K562 (cell line): Measurements from ENCODE around the gene PTP4A2. TPM values are rescaled to one million over a fixed set of nuclear protein-coding genes. Genes with fewer than 3 reads are reported as not detected.

Experiments used
- ARID2 ChIP-seq: fragments of 450-650 bp; IDR thresholded peaks from 2 replicates; pipeline ENCODE4 v1.6.1; 2017; ENCODE audit warnings: antibody characterized with exemption, mild to moderate bottlenecking
- GATAD2B ChIP-seq: fragments of 450-650 bp; IDR thresholded peaks from 2 replicates; pipeline ENCODE4 v1.6.1; 2017; ENCODE audit warnings: mild to moderate bottlenecking, borderline replicate concordance
- KAT7 ChIP-seq: sonication (generic); formaldehyde crosslinking; IDR thresholded peaks from 2 replicates; pipeline ENCODE4 v1.8.0; 2022; ENCODE audit warnings: missing genetic modification reagents, mild to moderate bottlenecking, borderline replicate concordance
- KDM1A ChIP-seq, 2 experiments: fragments of 450-650 bp; IDR thresholded peaks; 2 replicates each; pipeline ENCODE4 v1.6.1; 2016; ENCODE audit warnings: mild to moderate bottlenecking in 2 of 2
- MBD2 ChIP-seq: sonication (generic); IDR thresholded peaks from 2 replicates; pipeline ENCODE4 v1.6.1; 2016; ENCODE audit warnings: low read depth, borderline replicate concordance
- NELFE ChIP-seq: IDR thresholded peaks from 2 replicates; pipeline ENCODE4 v1.6.1; 2011; ENCODE audit warnings: mild to moderate bottlenecking; ENCODE audit not compliant: insufficient read depth, insufficient read length
- RBBP5 ChIP-seq: fragments of 200-600 bp; sonication (generic); IDR thresholded peaks from 2 replicates; pipeline ENCODE4 v1.6.1; 2012; ENCODE audit warnings: borderline replicate concordance, mild to moderate bottlenecking, low read length, control low read depth, inconsistent platforms; ENCODE audit not compliant: insufficient read depth, poor library complexity, severe bottlenecking
- SIN3B ChIP-seq: fragments of 450-650 bp; IDR thresholded peaks from 2 replicates; pipeline ENCODE4 v1.6.1; 2017; ENCODE audit warnings: low read depth, mild to moderate bottlenecking, moderate library complexity
- TCFL5 ChIP-seq: fragments of 250-450 bp; sonication (Bioruptor Pico); conservative IDR thresholded peaks from 2 replicates; pipeline ENCODE4 v1.6.1; 2021; ENCODE audit warnings: mild to moderate bottlenecking, moderate library complexity, matching md5 sums
- ZFPM2 ChIP-seq: fragments of 250-450 bp; sonication (Bioruptor Pico); IDR thresholded peaks from 2 replicates; pipeline ENCODE4 v1.5.1; 2022; ENCODE audit warnings: mild to moderate bottlenecking
- ZNF3 ChIP-seq: fragments of 250-450 bp; sonication (Bioruptor Pico); IDR thresholded peaks from 2 replicates; pipeline ENCODE4 v1.5.0; 2021; ENCODE audit warnings: mild to moderate bottlenecking, moderate library complexity
- ZZZ3 ChIP-seq: fragments of 450-650 bp; IDR thresholded peaks from 2 replicates; pipeline ENCODE4 v1.6.1; 2016; ENCODE audit warnings: antibody characterized with exemption, mild to moderate bottlenecking, moderate library complexity
- polyA plus RNA-seq, 8 experiments: library from polyadenylated mRNA; depleted of rRNA in 4 of 8; stranded (reverse) in 5 of 8; unstranded in 3 of 8; fragments of >200 nt; fragmentation: Nextera tagmentation in 2 of 8; fragmentation: Illumina TruSeq in 1 of 8; extraction: Ambion mirVana in 2 of 8; extraction: Trizol in 1 of 8; gene quantifications; 2 replicates each; pipeline versions ENCODE4 v1.2.1 to v1.2.3, GENCODE V29; 2011 to 2014; ENCODE audit warnings: inconsistent platforms in 1 of 8, missing spikeins in 1 of 8
- total RNA-seq, 7 experiments: library from RNA; depleted of rRNA in 6 of 7; stranded (reverse); fragments of >200 nt in 6 of 7; fragmentation: Illumina TruSeq in 2 of 7; extraction: Trizol in 2 of 7; gene quantifications; 2 replicates each; pipeline versions ENCODE4 v1.2.1 to v1.2.3, GENCODE V29; 2011 to 2021; ENCODE audit warnings: low replicate concordance in 1 of 7
- TF ChIP-seq, protein P1 (sequence below): sonication (generic); formaldehyde crosslinking; IDR thresholded peaks from 2 replicates; pipeline ENCODE4 v1.8.1; 2023; ENCODE audit warnings: mild to moderate bottlenecking, missing genetic modification reagents
- TF ChIP-seq, protein P2 (sequence below): fragments of 250-450 bp; sonication (Bioruptor Pico); IDR thresholded peaks from 2 replicates; pipeline ENCODE4 v1.4.0; 2020; ENCODE audit warnings: mild to moderate bottlenecking, moderate library complexity, borderline replicate concordance
- TF ChIP-seq, protein P3 (sequence below): fragments of 200-800 bp; sonication (Bioruptor generic); IDR thresholded peaks from 2 replicates; pipeline ENCODE4 v1.6.1; 2016; ENCODE audit warnings: missing genetic modification characterization, missing compliant biosample characterization
- TF ChIP-seq, protein P4 (sequence below), 3 experiments: fragments of 200-800 bp in 1 of 3; sonication (Bioruptor generic) in 1 of 3; sonication (generic) in 1 of 3; formaldehyde crosslinking in 1 of 3; IDR thresholded peaks; 2 replicates each; pipeline versions ENCODE4 v1.6.1 to v1.8.0; 2016 to 2022; ENCODE audit warnings: mild to moderate bottlenecking in 2 of 3, missing compliant biosample characterization in 2 of 3, missing genetic modification characterization in 2 of 3, missing genetic modification reagents in 1 of 3

Gene PTP4A2
- total and polyA plus RNA-seq, 9 of the 15 experiments (the other 6 are each of a cell fraction or from before 2014, with no cell fraction given), result 197 to 870 (median 480) TPM

DNA sequence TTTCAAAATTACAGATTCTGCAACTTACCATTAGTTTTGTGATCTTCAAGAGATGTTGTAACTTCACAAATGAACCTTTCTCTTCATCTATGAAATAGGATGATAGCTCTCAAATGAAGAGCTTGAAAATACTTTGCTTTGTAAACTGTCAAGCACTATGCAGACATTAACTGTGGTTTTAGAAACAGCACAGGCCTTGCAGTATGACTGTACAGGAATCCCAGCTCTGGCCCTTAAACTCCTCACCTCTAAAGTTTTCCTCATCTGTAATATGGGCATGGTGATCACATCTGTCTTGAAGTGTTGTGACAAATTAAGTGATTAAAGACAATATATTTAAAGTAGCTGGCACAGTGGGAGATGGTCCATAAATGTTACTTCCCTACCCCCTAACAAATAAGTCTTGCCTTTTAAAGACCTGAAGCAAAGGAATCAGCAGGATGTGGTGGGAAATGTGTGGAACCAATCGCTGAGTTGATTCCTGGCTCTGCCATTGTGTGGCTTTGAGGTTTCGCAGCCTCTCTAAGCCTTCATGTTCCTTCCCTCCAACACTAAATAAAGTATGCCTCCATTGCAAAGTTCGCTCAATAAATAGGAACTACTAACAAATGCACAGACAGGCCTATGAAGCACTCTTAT is 5.5 kb upstream of the PTP4A2 start (continued):
- TF ChIP-seq, protein P1, sequence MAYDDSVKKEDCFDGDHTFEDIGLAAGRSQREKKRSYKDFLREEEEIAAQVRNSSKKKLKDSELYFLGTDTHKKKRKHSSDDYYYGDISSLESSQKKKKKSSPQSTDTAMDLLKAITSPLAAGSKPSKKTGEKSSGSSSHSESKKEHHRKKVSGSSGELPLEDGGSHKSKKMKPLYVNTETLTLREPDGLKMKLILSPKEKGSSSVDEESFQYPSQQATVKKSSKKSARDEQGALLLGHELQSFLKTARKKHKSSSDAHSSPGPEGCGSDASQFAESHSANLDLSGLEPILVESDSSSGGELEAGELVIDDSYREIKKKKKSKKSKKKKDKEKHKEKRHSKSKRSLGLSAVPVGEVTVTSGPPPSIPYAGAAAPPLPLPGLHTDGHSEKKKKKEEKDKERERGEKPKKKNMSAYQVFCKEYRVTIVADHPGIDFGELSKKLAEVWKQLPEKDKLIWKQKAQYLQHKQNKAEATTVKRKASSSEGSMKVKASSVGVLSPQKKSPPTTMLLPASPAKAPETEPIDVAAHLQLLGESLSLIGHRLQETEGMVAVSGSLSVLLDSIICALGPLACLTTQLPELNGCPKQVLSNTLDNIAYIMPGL (CRISPR knock-in tag), result no peak
- no peak for TF ChIP-seq TCFL5 (CRISPR knock-in tag)
- TF ChIP-seq RBBP5, result no peak
- TF ChIP-seq, protein P2, sequence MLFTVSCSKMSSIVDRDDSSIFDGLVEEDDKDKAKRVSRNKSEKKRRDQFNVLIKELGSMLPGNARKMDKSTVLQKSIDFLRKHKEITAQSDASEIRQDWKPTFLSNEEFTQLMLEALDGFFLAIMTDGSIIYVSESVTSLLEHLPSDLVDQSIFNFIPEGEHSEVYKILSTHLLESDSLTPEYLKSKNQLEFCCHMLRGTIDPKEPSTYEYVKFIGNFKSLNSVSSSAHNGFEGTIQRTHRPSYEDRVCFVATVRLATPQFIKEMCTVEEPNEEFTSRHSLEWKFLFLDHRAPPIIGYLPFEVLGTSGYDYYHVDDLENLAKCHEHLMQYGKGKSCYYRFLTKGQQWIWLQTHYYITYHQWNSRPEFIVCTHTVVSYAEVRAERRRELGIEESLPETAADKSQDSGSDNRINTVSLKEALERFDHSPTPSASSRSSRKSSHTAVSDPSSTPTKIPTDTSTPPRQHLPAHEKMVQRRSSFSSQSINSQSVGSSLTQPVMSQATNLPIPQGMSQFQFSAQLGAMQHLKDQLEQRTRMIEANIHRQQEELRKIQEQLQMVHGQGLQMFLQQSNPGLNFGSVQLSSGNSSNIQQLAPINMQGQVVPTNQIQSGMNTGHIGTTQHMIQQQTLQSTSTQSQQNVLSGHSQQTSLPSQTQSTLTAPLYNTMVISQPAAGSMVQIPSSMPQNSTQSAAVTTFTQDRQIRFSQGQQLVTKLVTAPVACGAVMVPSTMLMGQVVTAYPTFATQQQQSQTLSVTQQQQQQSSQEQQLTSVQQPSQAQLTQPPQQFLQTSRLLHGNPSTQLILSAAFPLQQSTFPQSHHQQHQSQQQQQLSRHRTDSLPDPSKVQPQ (CRISPR knock-in tag), result no peak
- 0 out of 4 replicates have a peak, but pooled peaks of 1 of the 2 experiments have one; percentile 6 for TF ChIP-seq KDM1A (IDR thresholded peaks at IDR 0.05)
- TF ChIP-seq, protein P3, sequence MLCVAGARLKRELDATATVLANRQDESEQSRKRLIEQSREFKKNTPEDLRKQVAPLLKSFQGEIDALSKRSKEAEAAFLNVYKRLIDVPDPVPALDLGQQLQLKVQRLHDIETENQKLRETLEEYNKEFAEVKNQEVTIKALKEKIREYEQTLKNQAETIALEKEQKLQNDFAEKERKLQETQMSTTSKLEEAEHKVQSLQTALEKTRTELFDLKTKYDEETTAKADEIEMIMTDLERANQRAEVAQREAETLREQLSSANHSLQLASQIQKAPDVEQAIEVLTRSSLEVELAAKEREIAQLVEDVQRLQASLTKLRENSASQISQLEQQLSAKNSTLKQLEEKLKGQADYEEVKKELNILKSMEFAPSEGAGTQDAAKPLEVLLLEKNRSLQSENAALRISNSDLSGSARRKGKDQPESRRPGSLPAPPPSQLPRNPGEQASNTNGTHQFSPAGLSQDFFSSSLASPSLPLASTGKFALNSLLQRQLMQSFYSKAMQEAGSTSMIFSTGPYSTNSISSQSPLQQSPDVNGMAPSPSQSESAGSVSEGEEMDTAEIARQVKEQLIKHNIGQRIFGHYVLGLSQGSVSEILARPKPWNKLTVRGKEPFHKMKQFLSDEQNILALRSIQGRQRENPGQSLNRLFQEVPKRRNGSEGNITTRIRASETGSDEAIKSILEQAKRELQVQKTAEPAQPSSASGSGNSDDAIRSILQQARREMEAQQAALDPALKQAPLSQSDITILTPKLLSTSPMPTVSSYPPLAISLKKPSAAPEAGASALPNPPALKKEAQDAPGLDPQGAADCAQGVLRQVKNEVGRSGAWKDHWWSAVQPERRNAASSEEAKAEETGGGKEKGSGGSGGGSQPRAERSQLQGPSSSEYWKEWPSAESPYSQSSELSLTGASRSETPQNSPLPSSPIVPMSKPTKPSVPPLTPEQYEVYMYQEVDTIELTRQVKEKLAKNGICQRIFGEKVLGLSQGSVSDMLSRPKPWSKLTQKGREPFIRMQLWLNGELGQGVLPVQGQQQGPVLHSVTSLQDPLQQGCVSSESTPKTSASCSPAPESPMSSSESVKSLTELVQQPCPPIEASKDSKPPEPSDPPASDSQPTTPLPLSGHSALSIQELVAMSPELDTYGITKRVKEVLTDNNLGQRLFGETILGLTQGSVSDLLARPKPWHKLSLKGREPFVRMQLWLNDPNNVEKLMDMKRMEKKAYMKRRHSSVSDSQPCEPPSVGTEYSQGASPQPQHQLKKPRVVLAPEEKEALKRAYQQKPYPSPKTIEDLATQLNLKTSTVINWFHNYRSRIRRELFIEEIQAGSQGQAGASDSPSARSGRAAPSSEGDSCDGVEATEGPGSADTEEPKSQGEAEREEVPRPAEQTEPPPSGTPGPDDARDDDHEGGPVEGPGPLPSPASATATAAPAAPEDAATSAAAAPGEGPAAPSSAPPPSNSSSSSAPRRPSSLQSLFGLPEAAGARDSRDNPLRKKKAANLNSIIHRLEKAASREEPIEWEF (CRISPR knock-in tag), result peak; percentile 86
- TF ChIP-seq ZNF3 (CRISPR knock-in tag), result 0 out of 2 replicates have a peak, but pooled peaks have one; percentile 42
- no peak for TF ChIP-seq NELFE
- TF ChIP-seq, protein P4, sequence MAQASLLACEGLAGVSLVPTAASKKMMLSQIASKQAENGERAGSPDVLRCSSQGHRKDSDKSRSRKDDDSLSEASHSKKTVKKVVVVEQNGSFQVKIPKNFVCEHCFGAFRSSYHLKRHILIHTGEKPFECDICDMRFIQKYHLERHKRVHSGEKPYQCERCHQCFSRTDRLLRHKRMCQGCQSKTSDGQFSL (CRISPR knock-in tag; IDR thresholded peaks at IDR 0.05), result no peak
- TF ChIP-seq, protein P4 (tag; IDR thresholded peaks at IDR 0.05), result no peak
- TF ChIP-seq ZZZ3, result peak; percentile 1; the same call in 1 of the 2 replicates
- TF ChIP-seq ARID2, result 0 out of 2 replicates have a peak, but pooled peaks have one; percentile 21
- 0 out of 2 replicates have a peak, but pooled peaks have one; percentile 29 for TF ChIP-seq GATAD2B
- no peak for TF ChIP-seq MBD2
- TF ChIP-seq KAT7 (CRISPR knock-in tag), result 0 out of 2 replicates have a peak, but pooled peaks have one; percentile 29
- TF ChIP-seq ZFPM2 (CRISPR knock-in tag), result no peak
- TF ChIP-seq SIN3B, result no peak
